ENCODE results near the gene LSM2. TPM values are rescaled to one million over a fixed set of nuclear protein-coding genes. Genes with fewer than 3 reads are reported as not detected.

LSM2 gene
- polyA plus RNA-seq, 1 donor (not counting 4 experiments of a cell fraction or from before 2014, with no cell fraction given): 46.5 TPM

- Histone ChIP-seq H2AFZ (ENCODE audit: control insufficient read depth, low read length) (no peak overlapping the region), H4K20me1 (ENCODE audit: control insufficient read depth, extremely low read depth, insufficient read depth, low read length) (peaks cover 39% of the 10 kb centered on the region), H3K79me2 (ENCODE audit: control insufficient read depth, insufficient read depth, low read length) (peaks cover 51% of the 10 kb centered on the region), H3K9me1 (ENCODE audit: control insufficient read depth, extremely low read depth, insufficient read depth, low read length) (peaks cover 2% of the 10 kb centered on the region), H3K4me1 (ENCODE audit: control insufficient read depth, extremely low read depth, insufficient read depth, low read length) (peaks cover 23% of the 10 kb centered on the region), H3K9ac (ENCODE audit: control insufficient read depth, extremely low read depth, insufficient read depth, low read length) (peak overlapping the region; percentile 97), H3K27me3 (ENCODE audit: control insufficient read depth, extremely low read depth, insufficient read depth, low read length) (no peaks in the 10 kb centered on the region), H3K9me3 (ENCODE audit: control insufficient read depth, low read depth, low read length) (no peaks in the 10 kb centered on the region), H3K4me2 (ENCODE audit: control insufficient read depth, extremely low read depth, insufficient read depth, low read depth, low read length) (peak overlapping the region; percentile 95), H3K4me3 (ENCODE audit: control insufficient read depth in 2 of 3, extremely low read depth in 1 of 3, insufficient read depth in 2 of 3, low read depth in 1 of 3, low read length in 3 of 3) (peak overlapping the region; percentile 78 to 96 (median 92)), H3K36me3 (ENCODE audit: control insufficient read depth in 2 of 2, extremely low read depth in 1 of 2, insufficient read depth in 2 of 2, low read length in 2 of 2) (peaks cover 23 to 37% of the 10 kb centered on the region in 2 experiments), H3K27ac (ENCODE audit: control insufficient read depth, insufficient read depth, low read length) (peak overlapping the region; percentile 99)
- dilution Hi-C loops (cut with MboI; ENCODE audit: extremely low pct_ligation_motif_present, low sequenced_read_pairs): no loop called here
- DNase-seq (ENCODE audit: low read depth, low spot score) (no peak), FAIRE-seq (no peak)
- TF ChIP-seq CTCF (optimal IDR thresholded peaks at IDR 0.05 in 1 of 3, IDR thresholded peaks at IDR 0.05 in 1 of 3, conservative IDR thresholded peaks at IDR 0.05 in 1 of 3; ENCODE audit: extremely low read depth in 1 of 3, insufficient read depth in 2 of 3, low read length in 3 of 3): no peak
- no peak for TF ChIP-seq EZH2 (IDR thresholded peaks at IDR 0.05; ENCODE audit: low read length)
Observed at GRCh38 chr6:31836047-31836473, 29.3 kb upstream of the LSM2 start.

- peaks cover 24% of the 10 kb centered on the region for H3K4me1 ChIP-seq (ENCODE audit: control insufficient read depth, extremely low read depth, insufficient read depth, low read length)
- DNase-seq (ENCODE audit: low read depth, low spot score): no peak
- peaks cover 18 to 33% of the 10 kb centered on the region in 2 experiments for H3K36me3 ChIP-seq (ENCODE audit: control insufficient read depth in 2 of 2, extremely low read depth in 1 of 2, insufficient read depth in 2 of 2, low read length in 2 of 2)
- no peak for FAIRE-seq
- peaks cover 65% of the 10 kb centered on the region for H3K79me2 ChIP-seq (ENCODE audit: control insufficient read depth, insufficient read depth, low read length)
- peaks cover 37% of the 10 kb centered on the region for H4K20me1 ChIP-seq (ENCODE audit: control insufficient read depth, extremely low read depth, insufficient read depth, low read length)
- H3K9me3 ChIP-seq (ENCODE audit: control insufficient read depth, low read depth, low read length): no peaks in the 10 kb centered on the region
- no peaks in the 10 kb centered on the region for H3K27me3 ChIP-seq (ENCODE audit: control insufficient read depth, extremely low read depth, insufficient read depth, low read length)
- dilution Hi-C loops (cut with MboI; ENCODE audit: extremely low pct_ligation_motif_present, low sequenced_read_pairs): no loop called here
- peak overlapping the region; percentile 99 for H3K27ac ChIP-seq (ENCODE audit: control insufficient read depth, insufficient read depth, low read length)
- TF ChIP-seq CTCF (optimal IDR thresholded peaks at IDR 0.05 in 1 of 3, IDR thresholded peaks at IDR 0.05 in 1 of 3, conservative IDR thresholded peaks at IDR 0.05 in 1 of 3; ENCODE audit: extremely low read depth in 1 of 3, insufficient read depth in 2 of 3, low read length in 3 of 3) (no peak), EZH2 (IDR thresholded peaks at IDR 0.05; ENCODE audit: low read length) (no peak)
- H3K9ac ChIP-seq (ENCODE audit: control insufficient read depth, extremely low read depth, insufficient read depth, low read length): peak overlapping the region; percentile 97
- H3K4me2 ChIP-seq (ENCODE audit: control insufficient read depth, extremely low read depth, insufficient read depth, low read depth, low read length): peak overlapping the region; percentile 95
- H3K4me3 ChIP-seq (ENCODE audit: control insufficient read depth in 2 of 3, extremely low read depth in 1 of 3, insufficient read depth in 2 of 3, low read depth in 1 of 3, low read length in 3 of 3): peak overlapping the region; percentile 78 to 96 (median 92)
- H3K9me1 ChIP-seq (ENCODE audit: control insufficient read depth, extremely low read depth, insufficient read depth, low read length): peaks cover 2% of the 10 kb centered on the region
- H2AFZ ChIP-seq (ENCODE audit: control insufficient read depth, low read length): peak overlapping the region; percentile 86
Observed at GRCh38 chr6:31834367-31835250, 27.8 kb upstream of the LSM2 start.
